ENCODE measurements around the gene GDF15. TPM values are rescaled to one million over a fixed set of nuclear protein-coding genes. Genes with fewer than 3 reads are reported as not detected.

Gene GDF15
- 1.6 TPM in 1 of 2 replicates, not detected in the other for polyA plus RNA-seq
- not detected in 2 replicates for polyA minus RNA-seq

- Histone ChIP-seq H3K79me2 (replicated peaks; ENCODE audit: insufficient read depth, low read length) (no peaks in the 10 kb centered on the region), H3K4me3 (ENCODE audit: low read length) (no peak within 1 kb of the TSS), H3K9ac (ENCODE audit: low read length) (no peak within 1 kb of the TSS), H3K36me3 (ENCODE audit: insufficient read depth, low read length) (no peaks in the 10 kb centered on the region), H4K20me1 (ENCODE audit: insufficient read depth) (no peaks in the 10 kb centered on the region), H3F3A (ENCODE audit: insufficient read depth, low read length, poor library complexity, severe bottlenecking) (no peaks in the 10 kb centered on the region), H3K9me3 (ENCODE audit: low read length) (no peaks in the 10 kb centered on the region), H3K4me2 (ENCODE audit: low read length) (no peak within 1 kb of the TSS), H3K27me3 (ENCODE audit: insufficient read depth, low read depth, low read length) (peaks cover 9% of the 10 kb centered on the region), H3K9me2 (ENCODE audit: insufficient read depth, low read length) (no peaks in the 10 kb centered on the region), H3K27ac (ENCODE audit: low read length) (no peak within 1 kb of the TSS), H2AFZ (ENCODE audit: low read depth, low read length) (no peak within 1 kb of the TSS)
- no peak for TF ChIP-seq SMC3 (conservative IDR thresholded peaks at IDR 0.05; ENCODE audit: poor library complexity)
- TF ChIP-seq MXI1 (conservative IDR thresholded peaks at IDR 0.05; ENCODE audit: poor library complexity, severe bottlenecking), result no peak
- TF ChIP-seq EZH2 (IDR thresholded peaks at IDR 0.05; ENCODE audit: borderline replicate concordance, insufficient read depth, low read length, poor library complexity, severe bottlenecking), result no peak
- no peak for TF ChIP-seq EP300 (conservative IDR thresholded peaks at IDR 0.05; ENCODE audit: poor library complexity, severe bottlenecking)
- TF ChIP-seq REST (IDR thresholded peaks at IDR 0.05; ENCODE audit: borderline replicate concordance), result no peak
- TF ChIP-seq POLR2AphosphoS5 (IDR thresholded peaks at IDR 0.05), result no peak
- no peak for TF ChIP-seq TAF1 (IDR thresholded peaks at IDR 0.05; ENCODE audit: low read depth)
- no peak for TF ChIP-seq CTCF (IDR thresholded peaks at IDR 0.05; ENCODE audit: poor library complexity, severe bottlenecking)
- no peak for TF ChIP-seq RAD21 (conservative IDR thresholded peaks at IDR 0.05)
Observed at GRCh38 chr19:18385675-18386542, at the start of gene GDF15. Gene GDF15 (plus strand): TSS chr19:18386158. CDS start chr19:18386190, 32 bp downstream.

- Histone ChIP-seq H3K9me3 (ENCODE audit: low read length) (no peaks in the 10 kb centered on the region), H3K9ac (ENCODE audit: low read length) (no peak overlapping the region), H3K79me2 (replicated peaks; ENCODE audit: insufficient read depth, low read length) (no peaks in the 10 kb centered on the region), H3K9me2 (ENCODE audit: insufficient read depth, low read length) (no peaks in the 10 kb centered on the region), H3K27me3 (ENCODE audit: insufficient read depth, low read depth, low read length) (no peaks in the 10 kb centered on the region), H3K27ac (ENCODE audit: low read length) (no peak overlapping the region), H3K4me3 (ENCODE audit: low read length) (no peak overlapping the region), H3K36me3 (ENCODE audit: insufficient read depth, low read length) (no peaks in the 10 kb centered on the region), H3F3A (ENCODE audit: insufficient read depth, low read length, poor library complexity, severe bottlenecking) (no peaks in the 10 kb centered on the region), H3K4me2 (ENCODE audit: low read length) (no peak overlapping the region), H4K20me1 (ENCODE audit: insufficient read depth) (no peaks in the 10 kb centered on the region), H2AFZ (ENCODE audit: low read depth, low read length) (no peak overlapping the region)
- TF ChIP-seq SMC3 (conservative IDR thresholded peaks at IDR 0.05; ENCODE audit: poor library complexity), result no peak
Observed at GRCh38 chr19:18338541-18338940, 47.4 kb upstream of the GDF15 start.
